ENCODE results near the gene CCDC107. TPM values are rescaled to one million over a fixed set of nuclear protein-coding genes. Genes with fewer than 3 reads are reported as not detected.

CCDC107 gene
- total RNA-seq, 1 donor from 2014 or later, result 17.2 TPM

DNA sequence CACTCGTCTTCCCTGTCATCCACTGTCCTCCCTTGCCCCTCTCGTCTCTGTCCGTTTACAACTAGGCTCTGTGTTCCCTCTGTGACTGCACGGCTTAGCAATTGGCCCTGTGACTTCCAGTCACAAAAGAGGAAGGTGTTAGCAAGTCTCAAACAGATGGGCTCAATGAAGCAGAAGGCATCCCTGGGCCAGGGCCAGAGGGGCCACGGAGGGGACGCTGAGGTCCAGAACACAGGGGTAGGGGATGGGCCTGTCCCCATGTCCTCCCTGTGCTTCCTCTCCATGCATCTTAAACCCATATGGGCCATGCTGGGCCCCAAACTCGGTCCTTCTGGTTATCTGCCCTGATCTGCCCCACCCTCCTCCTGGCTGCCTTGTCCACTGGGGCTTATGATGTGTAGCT is 39.8 kb upstream of the CCDC107 start, which contains the start of gene CD72:
TSS of gene CD72 (minus strand) at position 89 of the 403 bp plus-strand sequence. CDS start 110 bp downstream, outside the sequence.
- DNase-seq (ENCODE audit: extremely low spot score in 2 of 2), result no peak
- intact Hi-C loops (cut with DNase I), result no loop called here
- Histone ChIP-seq H3K9me3 (no peaks in the 10 kb centered on the region), H3K4me1 (peaks cover 13% of the 10 kb centered on the region), H3K27me3 (no peaks in the 10 kb centered on the region), H3K36me3 (no peaks in the 10 kb centered on the region), H3K4me3 (peak within 1 kb of the TSS; percentile 36 to 43), H3K27ac (no peak within 1 kb of the TSS)
- TF ChIP-seq POLR2A (IDR thresholded peaks at IDR 0.05) (no peak), POLR2AphosphoS5 (IDR thresholded peaks at IDR 0.05; ENCODE audit: insufficient read depth in 1 of 2, low read depth in 1 of 2) (no peak)
- TF ChIP-seq, protein P1, sequence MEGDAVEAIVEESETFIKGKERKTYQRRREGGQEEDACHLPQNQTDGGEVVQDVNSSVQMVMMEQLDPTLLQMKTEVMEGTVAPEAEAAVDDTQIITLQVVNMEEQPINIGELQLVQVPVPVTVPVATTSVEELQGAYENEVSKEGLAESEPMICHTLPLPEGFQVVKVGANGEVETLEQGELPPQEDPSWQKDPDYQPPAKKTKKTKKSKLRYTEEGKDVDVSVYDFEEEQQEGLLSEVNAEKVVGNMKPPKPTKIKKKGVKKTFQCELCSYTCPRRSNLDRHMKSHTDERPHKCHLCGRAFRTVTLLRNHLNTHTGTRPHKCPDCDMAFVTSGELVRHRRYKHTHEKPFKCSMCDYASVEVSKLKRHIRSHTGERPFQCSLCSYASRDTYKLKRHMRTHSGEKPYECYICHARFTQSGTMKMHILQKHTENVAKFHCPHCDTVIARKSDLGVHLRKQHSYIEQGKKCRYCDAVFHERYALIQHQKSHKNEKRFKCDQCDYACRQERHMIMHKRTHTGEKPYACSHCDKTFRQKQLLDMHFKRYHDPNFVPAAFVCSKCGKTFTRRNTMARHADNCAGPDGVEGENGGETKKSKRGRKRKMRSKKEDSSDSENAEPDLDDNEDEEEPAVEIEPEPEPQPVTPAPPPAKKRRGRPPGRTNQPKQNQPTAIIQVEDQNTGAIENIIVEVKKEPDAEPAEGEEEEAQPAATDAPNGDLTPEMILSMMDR (IDR thresholded peaks at IDR 0.05), result no peak

DNA sequence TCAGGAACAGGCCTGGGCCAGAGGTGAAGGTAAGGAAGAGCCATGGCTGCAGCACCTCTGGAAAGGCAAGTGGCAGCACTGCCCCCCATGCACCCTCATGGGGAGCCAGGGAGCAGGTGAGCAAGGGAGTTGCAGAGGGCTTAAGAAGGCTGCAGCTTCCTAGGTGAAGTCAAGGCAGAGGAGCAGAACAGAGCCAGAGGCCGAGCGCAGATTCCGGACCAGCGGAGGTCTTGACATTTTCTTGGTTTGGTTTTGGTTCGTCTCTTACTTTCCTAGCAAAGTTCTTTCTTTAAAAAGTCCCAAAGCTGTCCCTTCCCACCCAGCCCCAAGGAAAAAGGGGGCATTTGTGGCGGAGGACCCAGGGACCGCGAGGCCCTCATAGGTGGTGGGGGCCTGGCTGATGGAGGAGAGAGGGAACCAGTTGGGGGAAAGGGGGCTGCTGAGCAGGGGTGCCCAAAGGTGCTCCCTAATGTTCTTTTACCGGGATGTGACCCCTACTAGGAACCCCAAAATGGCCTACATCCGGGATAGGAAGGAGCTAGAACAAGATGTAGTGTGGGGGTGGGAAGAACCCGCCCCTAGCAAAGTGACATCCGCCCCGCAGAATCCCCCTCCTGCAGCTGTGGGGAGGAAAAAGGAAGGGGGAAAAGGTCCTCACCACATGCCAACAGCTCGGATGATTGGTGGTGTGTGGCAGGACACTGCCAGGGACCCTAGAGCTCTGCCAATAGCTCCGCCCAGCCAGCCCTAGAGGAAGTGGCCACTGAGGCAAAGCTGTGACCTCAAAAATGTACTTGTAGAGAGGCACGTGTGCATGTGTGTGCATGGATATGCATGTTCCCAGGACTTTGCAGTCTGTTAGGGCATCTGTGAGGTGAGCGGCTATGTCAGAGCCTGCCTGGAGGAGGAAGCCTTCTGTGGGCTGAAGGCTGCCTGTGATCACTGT is 39.0 kb upstream of the CCDC107 start:
- Histone ChIP-seq H3K27me3 (no peaks in the 10 kb centered on the region), H3K36me3 (no peaks in the 10 kb centered on the region), H3K9me3 (no peaks in the 10 kb centered on the region), H3K4me1 (peaks cover 13% of the 10 kb centered on the region), H3K27ac (no peak overlapping the region), H3K4me3 (no peak overlapping the region)
- TF ChIP-seq, protein P1 (IDR thresholded peaks at IDR 0.05), result no peak
- TF ChIP-seq POLR2A (IDR thresholded peaks at IDR 0.05), result no peak
- peak in 1 of 2 donors; percentile 45 for TF ChIP-seq POLR2AphosphoS5 (IDR thresholded peaks at IDR 0.05; ENCODE audit: insufficient read depth in 1 of 2, low read depth in 1 of 2)
- no peak for DNase-seq (ENCODE audit: extremely low spot score in 2 of 2)
- intact Hi-C loops (cut with DNase I), result no loop called here

DNA sequence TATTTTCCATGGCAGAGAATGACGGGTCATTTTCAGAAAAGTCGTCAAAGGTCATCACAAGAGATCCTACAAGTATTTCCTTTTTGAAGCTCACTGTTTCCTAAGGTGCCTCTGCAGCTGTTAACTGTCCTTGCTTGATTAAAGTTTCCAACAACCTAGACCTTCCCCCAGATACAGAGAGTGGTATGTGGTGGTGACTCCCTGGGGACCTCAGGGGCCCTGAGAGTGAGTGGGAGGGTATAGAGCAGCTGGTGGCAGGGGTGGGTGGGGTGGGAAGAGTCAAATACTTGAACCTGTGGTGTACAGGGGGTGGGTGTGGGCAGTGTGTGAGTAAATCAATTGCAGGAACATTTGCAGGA is 38.3 kb upstream of the CCDC107 start:
- H3K27ac ChIP-seq, result no peak overlapping the region

DNA sequence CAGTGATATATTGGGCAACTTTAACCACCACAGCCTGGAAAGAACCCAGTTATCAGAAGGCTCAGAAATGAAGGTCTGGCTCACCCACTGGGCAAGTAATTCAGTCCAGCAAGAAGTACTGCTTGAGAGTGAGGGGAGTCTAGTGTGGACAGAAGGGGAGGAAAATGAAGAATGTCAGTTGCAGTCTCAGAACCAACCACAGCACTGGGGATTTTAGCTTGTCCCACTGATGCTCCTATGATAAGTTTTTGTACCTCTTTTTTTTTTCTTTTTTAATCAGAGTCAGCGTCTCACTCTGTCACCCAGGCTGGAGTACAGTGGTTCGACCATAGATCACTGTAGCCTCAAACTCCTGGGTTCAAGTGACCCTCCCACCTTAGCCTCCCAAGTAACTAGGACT is 30.5 kb upstream of the CCDC107 start:
- H3K9me3 ChIP-seq, result no peaks in the 10 kb centered on the region
- intact Hi-C loops (cut with DNase I), result no loop called here
- TF ChIP-seq POLR2AphosphoS5 (IDR thresholded peaks at IDR 0.05; ENCODE audit: insufficient read depth in 1 of 2, low read depth in 1 of 2) (no peak), POLR2A (IDR thresholded peaks at IDR 0.05) (no peak)
- TF ChIP-seq, protein P1 (IDR thresholded peaks at IDR 0.05), result no peak
- H3K27ac ChIP-seq, result no peak overlapping the region
- H3K4me3 ChIP-seq, result no peak overlapping the region
- H3K27me3 ChIP-seq, result no peaks in the 10 kb centered on the region
- peak in 1 of 2 donors; percentile 34 for DNase-seq (ENCODE audit: extremely low spot score in 2 of 2)
- H3K4me1 ChIP-seq, result no peaks in the 10 kb centered on the region
- no peaks in the 10 kb centered on the region for H3K36me3 ChIP-seq

More for the DNA sequence above, 38.3 kb upstream of the CCDC107 start:
- H3K9me3 ChIP-seq, result no peaks in the 10 kb centered on the region
- peaks cover 13% of the 10 kb centered on the region for H3K4me1 ChIP-seq
- H3K4me3 ChIP-seq, result no peak overlapping the region
- H3K36me3 ChIP-seq, result no peaks in the 10 kb centered on the region
- no peaks in the 10 kb centered on the region for H3K27me3 ChIP-seq
- TF ChIP-seq POLR2A (IDR thresholded peaks at IDR 0.05), result no peak
- TF ChIP-seq, protein P1 (IDR thresholded peaks at IDR 0.05), result no peak
- TF ChIP-seq POLR2AphosphoS5 (IDR thresholded peaks at IDR 0.05; ENCODE audit: insufficient read depth in 1 of 2, low read depth in 1 of 2), result no peak
- intact Hi-C loops (cut with DNase I), result no loop called here
- DNase-seq (ENCODE audit: extremely low spot score in 2 of 2), result no peak
